Activated CD8-positive, alpha-beta memory T cell treated with anti-CD3 and anti-CD28 coated beads, Interleukin-2, amount 10 ng/mL, durations not matched to agents 7 days and 5 days (primary cell): Measurements from ENCODE around the gene KRAS. TPM values are rescaled to one million over a fixed set of nuclear protein-coding genes. Genes with fewer than 3 reads are reported as not detected.

Experiments used
- ATAC-seq: fragments of 150-1000 bp; cut with Tn5 transposase; one replicate; pipeline ENCODE4 v1.10.0; 2021; ENCODE audit warnings: moderate library complexity
- CTCF ChIA-PET: fragments of 350-600 bp; sonication (Branson Sonifier 250); formaldehyde crosslinking; loops from one replicate; lab custom pipeline; 2021; ENCODE audit warnings: antibody characterized with exemption; lab: Charles Lee
- DNase-seq: peaks from one replicate; pipeline ENCODE4 v3.0.0-alpha.2; 2020
- H3K27ac Mint-ChIP-seq: one replicate; pipeline ENCODE4 v1.8.0; 2021; ENCODE audit warnings: mild to moderate bottlenecking, mixed read lengths
- H3K27me3 Mint-ChIP-seq: one replicate; pipeline ENCODE4 v1.8.0; 2021; ENCODE audit warnings: mixed read lengths
- H3K36me3 Mint-ChIP-seq: one replicate; pipeline ENCODE4 v1.8.0; 2021; ENCODE audit warnings: mild to moderate bottlenecking, mixed read lengths
- H3K4me1 Mint-ChIP-seq: one replicate; pipeline ENCODE4 v1.8.0; 2021; ENCODE audit warnings: mixed read lengths
- H3K4me3 Mint-ChIP-seq: one replicate; pipeline ENCODE4 v1.8.0; 2021; ENCODE audit warnings: mild to moderate bottlenecking, moderate library complexity, mixed read lengths
- H3K9me3 Mint-ChIP-seq: one replicate; pipeline ENCODE4 v1.8.0; 2022; ENCODE audit warnings: low read depth, mixed read lengths
- total RNA-seq, 2 experiments: library from RNA; stranded (reverse); gene quantifications; one replicate each; pipeline ENCODE4 v1.2.3, GENCODE V29; 2021

The KRAS gene
- total RNA-seq, 2 experiments from 2014 or later: 33.7 to 41.6 TPM

DNA sequence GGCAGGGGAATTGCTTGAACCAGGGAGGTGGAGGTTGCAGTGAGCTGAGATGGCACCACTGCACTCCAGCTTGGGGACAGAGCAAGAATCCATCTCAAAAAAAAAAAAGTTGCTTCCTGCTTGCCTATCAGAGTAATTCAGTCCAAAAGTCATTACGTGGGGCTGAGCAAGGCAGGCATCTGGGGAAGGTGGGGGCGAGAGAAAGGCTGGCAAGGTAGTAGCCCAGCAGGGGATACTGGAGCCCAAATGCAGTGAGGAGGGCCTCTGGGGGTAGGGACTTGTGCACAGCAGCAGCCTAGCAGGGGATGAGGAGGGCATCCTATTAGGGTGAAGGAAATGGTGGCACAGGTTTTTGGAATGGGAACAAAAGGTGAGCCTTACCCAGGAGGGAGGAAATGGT lies 48.6 kb downstream of the KRAS start:
- no peak for DNase-seq
- Mint-ChIP-seq H3K9me3 (no peaks in the 10 kb centered on the region), H3K4me1 (peaks cover 2% of the 10 kb centered on the region), H3K36me3 (peaks cover 25% of the 10 kb centered on the region), H3K27ac (no peak overlapping the region), H3K4me3 (no peak overlapping the region), H3K27me3 (no peaks in the 10 kb centered on the region)
- no peak for ATAC-seq
- CTCF ChIA-PET: no interaction called here

DNA sequence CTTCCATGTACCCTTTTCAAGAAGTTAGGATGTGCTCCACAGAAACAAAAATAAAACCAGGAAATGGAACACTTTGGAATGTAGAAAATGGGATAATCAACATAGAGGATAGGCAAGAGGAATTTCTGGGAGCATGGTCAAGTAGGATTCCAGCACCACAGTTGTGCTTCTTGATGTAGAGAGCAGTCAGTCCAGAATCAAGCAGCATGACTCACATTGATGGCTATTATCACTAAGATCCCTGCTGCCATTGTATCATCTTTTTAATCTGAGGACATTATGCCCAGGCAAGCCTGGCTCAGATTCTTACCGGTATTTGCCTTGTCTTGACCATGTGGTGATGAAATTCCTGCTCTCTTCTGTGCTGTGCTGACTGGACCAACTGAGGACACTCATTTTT lies 50.0 kb downstream of the KRAS start:
- no peak overlapping the region for H3K4me3 Mint-ChIP-seq
- peaks cover 18% of the 10 kb centered on the region for H3K36me3 Mint-ChIP-seq
- DNase-seq (no peak), ATAC-seq (no peak)
- H3K27me3 Mint-ChIP-seq: no peaks in the 10 kb centered on the region
- no peak overlapping the region for H3K27ac Mint-ChIP-seq
- H3K4me1 Mint-ChIP-seq: peaks cover 9% of the 10 kb centered on the region
- CTCF ChIA-PET: no interaction called here
- no peaks in the 10 kb centered on the region for H3K9me3 Mint-ChIP-seq

DNA sequence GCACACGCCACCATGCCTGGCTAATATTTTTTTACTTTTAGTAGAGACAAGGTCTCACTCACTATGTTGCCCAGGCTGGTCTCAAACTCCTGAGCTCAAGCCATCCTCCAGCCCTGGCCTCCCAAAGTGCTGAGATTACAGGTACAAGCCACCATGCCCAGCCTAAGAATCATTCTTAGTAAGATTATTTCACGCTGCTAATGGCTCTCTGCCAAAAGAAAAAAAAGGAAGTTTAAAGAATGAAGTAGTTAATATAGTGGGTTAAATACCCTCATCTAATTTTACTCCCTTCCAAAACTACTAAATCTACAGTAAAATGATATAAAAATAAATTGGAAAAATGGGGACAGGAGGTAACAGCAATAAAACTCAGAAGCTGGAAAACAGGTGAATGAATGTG lies 53.1 kb downstream of the KRAS start:
- CTCF ChIA-PET: no interaction called here
- DNase-seq: no peak
- H3K4me1 Mint-ChIP-seq: peaks cover 23% of the 10 kb centered on the region

DNA sequence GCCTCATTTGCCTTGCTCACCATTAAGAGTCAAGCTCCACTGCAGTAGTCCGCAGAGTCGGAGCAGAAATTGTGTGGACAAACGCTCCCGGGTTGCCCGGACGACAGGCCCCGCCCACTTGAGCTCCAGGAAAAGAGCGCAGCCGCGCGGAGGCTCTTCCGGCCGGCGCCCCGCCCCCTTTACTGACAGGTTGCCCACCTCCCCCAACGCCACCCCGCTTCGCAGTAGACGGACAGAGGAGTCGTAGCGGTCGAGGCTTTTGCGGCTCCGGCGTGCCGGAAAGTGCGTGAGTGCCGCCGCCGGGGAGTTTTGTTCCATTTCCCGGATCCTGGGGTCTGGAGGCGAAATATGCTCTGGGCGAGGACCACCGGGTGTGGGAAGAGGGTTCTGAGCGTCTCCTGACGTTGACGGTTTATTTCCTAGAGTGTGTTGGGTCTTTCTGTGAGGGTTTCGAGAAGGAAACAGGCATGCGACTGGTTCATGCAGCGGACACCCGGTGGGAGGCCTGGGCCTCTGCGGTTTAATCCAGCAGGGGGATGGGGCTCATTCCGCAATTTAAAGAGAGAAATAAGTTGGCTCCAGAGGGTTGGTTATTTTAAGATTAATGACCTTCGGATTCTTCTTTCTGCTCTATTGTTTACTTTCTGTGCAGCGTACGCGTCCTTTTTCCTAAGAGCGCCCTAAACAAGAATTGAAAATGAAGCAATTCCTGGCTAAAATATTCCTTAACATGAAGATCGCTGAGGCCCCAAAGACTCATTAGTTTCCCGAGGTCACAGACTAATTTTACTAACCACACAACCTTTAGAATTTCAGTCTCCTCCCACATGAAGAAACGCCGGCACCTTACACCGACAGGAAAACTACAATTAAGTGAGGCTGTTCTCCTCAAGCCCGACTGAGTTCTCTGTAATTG lies 55.4 kb downstream of the KRAS start, which contains the start of the genes DNAI7 and ETFRF1:
TSS of gene DNAI7 (minus strand) at position 105 of the 916 bp plus-strand sequence. CDS start at position 23, 82 bp downstream.
TSS of gene ETFRF1 (plus strand) at position 182 of the 916 bp plus-strand sequence. CDS start 8,720 bp downstream, outside the sequence.
- CTCF ChIA-PET: interaction anchor here (0.6 to 1.3 kb wide), 6 partner anchors 16 to 46 kb away, joined by 3 to 7 read pairs (median 3); no protein-coding TSS in a partner anchor
- Mint-ChIP-seq H3K4me3 (peak within 1 kb of the TSS; percentile 97), H3K27ac (peak within 1 kb of the TSS; percentile 94), H3K27me3 (no peaks in the 10 kb centered on the region), H3K36me3 (peaks cover 6% of the 10 kb centered on the region), H3K4me1 (peaks cover 23% of the 10 kb centered on the region), H3K9me3 (no peaks in the 10 kb centered on the region)
- DNase-seq (peak; percentile 97), ATAC-seq (peak; percentile 96)

More for the DNA sequence above, 53.1 kb downstream of the KRAS start:
- H3K9me3 Mint-ChIP-seq: no peaks in the 10 kb centered on the region
- no peak for ATAC-seq
- H3K27me3 Mint-ChIP-seq: no peaks in the 10 kb centered on the region
- no peak overlapping the region for H3K27ac Mint-ChIP-seq
- H3K36me3 Mint-ChIP-seq: peaks cover 14% of the 10 kb centered on the region
- H3K4me3 Mint-ChIP-seq: no peak overlapping the region

GRCh38 chr12:25194722-25195055 lies 56.0 kb downstream of the KRAS start:
- DNase-seq (no peak), ATAC-seq (no peak)
- peak overlapping the region; percentile 94 for H3K27ac Mint-ChIP-seq
- H3K27me3 Mint-ChIP-seq: no peaks in the 10 kb centered on the region
- peak overlapping the region; percentile 97 for H3K4me3 Mint-ChIP-seq
- CTCF ChIA-PET: interaction anchor here (0.6 to 1.3 kb wide), 5 partner anchors 18 to 47 kb away, joined by 3 to 7 read pairs (median 3); no protein-coding TSS in a partner anchor
- H3K36me3 Mint-ChIP-seq: peaks cover 1% of the 10 kb centered on the region
- H3K4me1 Mint-ChIP-seq: peaks cover 23% of the 10 kb centered on the region
- H3K9me3 Mint-ChIP-seq: no peaks in the 10 kb centered on the region

- DNase-seq (no peak), ATAC-seq (no peak)
- Mint-ChIP-seq H3K9me3 (no peaks in the 10 kb centered on the region), H3K4me1 (peaks cover 23% of the 10 kb centered on the region), H3K27ac (no peak overlapping the region), H3K4me3 (peak overlapping the region; percentile 97), H3K36me3 (no peaks in the 10 kb centered on the region), H3K27me3 (no peaks in the 10 kb centered on the region)
- CTCF ChIA-PET: interaction anchor here (1.2 to 1.3 kb wide), 4 partner anchors 18 to 44 kb away, joined by 3 to 7 read pairs (median 4); no protein-coding TSS in a partner anchor
Observed at GRCh38 chr12:25194214-25194613, 56.5 kb downstream of the KRAS start.

GRCh38 chr12:25190793-25191192 lies 59.9 kb downstream of the KRAS start:
- H3K4me1 Mint-ChIP-seq: peaks cover 30% of the 10 kb centered on the region
- no peak for ATAC-seq
- no peaks in the 10 kb centered on the region for H3K9me3 Mint-ChIP-seq
- no peaks in the 10 kb centered on the region for H3K27me3 Mint-ChIP-seq
- CTCF ChIA-PET: interaction anchor here (2.3 kb wide), 1 partner anchor 197 kb away, joined by 6 read pairs; no protein-coding TSS in a partner anchor
- no peak overlapping the region for H3K4me3 Mint-ChIP-seq
- no peak for DNase-seq
- peaks cover 3% of the 10 kb centered on the region for H3K36me3 Mint-ChIP-seq
- H3K27ac Mint-ChIP-seq: no peak overlapping the region

DNA sequence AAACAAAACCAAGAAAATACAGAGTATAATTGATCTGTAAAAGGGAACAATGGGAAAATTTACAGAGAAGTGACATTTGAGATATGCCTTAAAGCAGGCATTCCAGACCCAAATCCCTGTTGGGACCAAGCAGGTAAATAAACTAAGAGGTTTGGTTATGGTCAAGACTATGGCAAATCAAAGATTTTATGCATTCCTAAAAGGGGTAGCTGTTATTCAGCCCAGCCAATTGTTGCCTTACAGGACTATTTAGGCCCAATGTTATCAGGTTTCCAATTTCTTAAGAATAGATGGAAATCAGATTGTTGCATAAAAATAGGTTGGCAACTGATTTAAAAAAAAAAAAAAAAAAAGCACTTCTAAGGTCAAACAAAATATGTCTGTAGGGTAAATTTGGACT lies 61.1 kb downstream of the KRAS start:
- Mint-ChIP-seq H3K36me3 (peaks cover 3% of the 10 kb centered on the region), H3K27ac (no peak overlapping the region), H3K4me3 (no peak overlapping the region), H3K27me3 (no peaks in the 10 kb centered on the region), H3K4me1 (peaks cover 21% of the 10 kb centered on the region), H3K9me3 (no peaks in the 10 kb centered on the region)
- DNase-seq (no peak), ATAC-seq (no peak)
- CTCF ChIA-PET: no interaction called here

DNA sequence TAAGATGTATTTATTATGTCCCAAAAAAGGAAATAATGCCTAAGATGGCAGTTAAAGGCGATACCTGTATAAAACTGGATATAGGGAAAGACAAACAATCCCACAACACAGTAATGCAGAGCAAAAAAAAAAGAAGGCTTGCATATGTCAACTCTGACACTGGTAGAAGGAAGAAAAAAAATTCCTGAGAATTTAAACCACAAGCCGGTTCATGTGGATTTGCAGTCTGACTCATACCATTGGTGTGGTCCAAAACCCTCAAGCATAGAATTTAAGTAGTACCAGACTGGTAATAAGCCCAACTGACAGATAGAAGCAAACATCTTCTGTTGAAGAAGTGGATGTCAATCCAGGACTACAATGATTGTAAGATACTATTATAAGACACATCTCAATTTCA lies 62.9 kb downstream of the KRAS start:
- H3K36me3 Mint-ChIP-seq: peaks cover 3% of the 10 kb centered on the region
- CTCF ChIA-PET: no interaction called here
- no peak overlapping the region for H3K4me3 Mint-ChIP-seq
- no peak overlapping the region for H3K27ac Mint-ChIP-seq
- H3K4me1 Mint-ChIP-seq: peaks cover 14% of the 10 kb centered on the region
- H3K9me3 Mint-ChIP-seq: no peaks in the 10 kb centered on the region
- ATAC-seq (no peak), DNase-seq (no peak)
- H3K27me3 Mint-ChIP-seq: no peaks in the 10 kb centered on the region

- CTCF ChIA-PET: interaction anchor here (0.7 kb wide), 1 partner anchor 32 kb away, joined by 3 read pairs; no protein-coding TSS in a partner anchor
- peak overlapping the region; percentile 80 for H3K27ac Mint-ChIP-seq
- DNase-seq: no peak
- H3K4me3 Mint-ChIP-seq: peak overlapping the region; percentile 72
- peaks cover 3% of the 10 kb centered on the region for H3K36me3 Mint-ChIP-seq
- H3K9me3 Mint-ChIP-seq: no peaks in the 10 kb centered on the region
- ATAC-seq: peak; percentile 82
- H3K27me3 Mint-ChIP-seq: no peaks in the 10 kb centered on the region
- H3K4me1 Mint-ChIP-seq: peaks cover 14% of the 10 kb centered on the region
Observed at GRCh38 chr12:25186788-25187402, 63.8 kb downstream of the KRAS start.

GRCh38 chr12:25186038-25186787 lies 64.5 kb downstream of the KRAS start:
- Mint-ChIP-seq H3K27me3 (no peaks in the 10 kb centered on the region), H3K27ac (peak overlapping the region; percentile 69), H3K4me1 (peaks cover 14% of the 10 kb centered on the region), H3K4me3 (peak overlapping the region; percentile 6), H3K36me3 (peaks cover 3% of the 10 kb centered on the region), H3K9me3 (no peaks in the 10 kb centered on the region)
- no peak for DNase-seq
- no peak for ATAC-seq
- CTCF ChIA-PET: interaction anchor here (0.7 kb wide), 1 partner anchor 31 kb away, joined by 3 read pairs; no protein-coding TSS in a partner anchor

DNA sequence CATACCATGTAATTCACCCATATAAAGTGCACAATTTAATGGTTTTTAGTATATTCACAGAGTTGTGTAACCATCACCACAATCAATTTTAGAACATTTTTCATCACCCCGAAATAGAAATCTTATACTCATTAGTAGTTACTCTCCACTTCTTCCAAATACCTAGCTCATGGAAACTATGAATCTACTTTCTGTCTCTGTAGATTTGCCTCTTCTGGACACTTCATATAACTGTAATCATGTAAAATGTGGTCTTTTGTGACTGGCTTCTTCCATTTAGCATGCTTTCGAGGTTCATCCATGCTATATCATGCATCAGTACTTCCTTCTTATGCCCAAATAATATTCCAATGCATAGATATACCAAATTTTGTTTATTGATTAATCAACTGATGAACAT lies 66.6 kb downstream of the KRAS start:
- H3K27ac Mint-ChIP-seq: no peak overlapping the region
- H3K9me3 Mint-ChIP-seq: no peaks in the 10 kb centered on the region
- H3K27me3 Mint-ChIP-seq: no peaks in the 10 kb centered on the region
- ATAC-seq: no peak
- peaks cover 14% of the 10 kb centered on the region for H3K4me1 Mint-ChIP-seq
- no peak for DNase-seq
- H3K4me3 Mint-ChIP-seq: no peak overlapping the region
- H3K36me3 Mint-ChIP-seq: peaks cover 3% of the 10 kb centered on the region
- CTCF ChIA-PET: no interaction called here

DNA sequence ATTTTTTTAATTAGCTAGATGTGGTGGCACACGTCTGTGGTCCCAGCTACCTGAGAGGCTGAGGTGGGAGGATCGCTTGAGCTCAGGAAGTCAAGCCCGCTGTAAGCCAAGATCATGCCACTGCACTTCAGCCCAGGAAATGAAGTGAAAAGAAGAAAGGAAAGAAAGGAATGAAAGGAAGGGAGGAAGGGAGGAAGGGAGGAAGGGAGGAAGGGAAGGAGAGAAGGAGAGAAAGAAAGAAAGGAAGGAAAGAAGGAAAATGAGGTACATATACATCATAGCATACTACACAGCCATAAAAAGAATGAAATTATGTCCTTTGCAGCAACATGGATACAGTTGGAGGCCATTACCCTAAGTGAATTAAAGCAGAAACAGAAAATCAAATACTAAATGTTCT lies 68.0 kb downstream of the KRAS start:
- Mint-ChIP-seq H3K4me3 (no peak overlapping the region), H3K4me1 (peaks cover 13% of the 10 kb centered on the region), H3K36me3 (peaks cover 3% of the 10 kb centered on the region), H3K27ac (no peak overlapping the region), H3K27me3 (no peaks in the 10 kb centered on the region), H3K9me3 (no peaks in the 10 kb centered on the region)
- CTCF ChIA-PET: interaction anchor here (0.7 kb wide), 1 partner anchor 36 kb away, joined by 3 read pairs; no protein-coding TSS in a partner anchor
- ATAC-seq: no peak
- DNase-seq: no peak
